ENCODE results near the gene THRSP.
A peak's percentile ranks its signal among the peaks of the same experiment; 100 is the strongest.
"Not testable (repeated sequence)": the region's sequence is repeated elsewhere in the genome, so short reads cannot be mapped to it uniquely, and the experiment has no call there.

The THRSP gene

GRCh38 chr11:78067704-78068103 lies 4.0 kb downstream of the THRSP start:
- no peak for DNase-seq

GRCh38 chr11:78069465-78069864 lies 5.8 kb downstream of the THRSP start:
- no peak for DNase-seq

- DNase-seq: no peak
These were observed 7.0 kb downstream of the THRSP start for GRCh38 chr11:78070621-78071020.

GRCh38 chr11:78071717-78072116 lies 8.1 kb downstream of the THRSP start:
- no peak for DNase-seq

- no peak for DNase-seq
These were observed 8.8 kb downstream of the THRSP start for GRCh38 chr11:78072455-78072854.

- DNase-seq: no peak
These were observed 11.1 kb downstream of the THRSP start for GRCh38 chr11:78074756-78075155.

GRCh38 chr11:78076733-78077403 lies 13.2 kb downstream of the THRSP start:
- no peak for DNase-seq

GRCh38 chr11:78077592-78077991 lies 13.9 kb downstream of the THRSP start:
- DNase-seq: not testable (repeated sequence)

- no peak for DNase-seq
These were observed 14.8 kb downstream of the THRSP start for GRCh38 chr11:78078218-78079167.

GRCh38 chr11:78079232-78080083 lies 15.8 kb downstream of the THRSP start, which contains the start of gene NDUFC2:
Gene NDUFC2 (minus strand): TSS chr11:78079862. CDS start chr11:78079744, 118 bp downstream.
- DNase-seq: peak; percentile 65 to 73

- DNase-seq: no peak
These were observed 16.6 kb downstream of the THRSP start for GRCh38 chr11:78080084-78080817.

- DNase-seq: no peak
These were observed 17.3 kb downstream of the THRSP start for GRCh38 chr11:78080818-78081495.

GRCh38 chr11:78081583-78081982 lies 17.9 kb downstream of the THRSP start:
- DNase-seq: no peak

GRCh38 chr11:78082146-78082545 lies 18.5 kb downstream of the THRSP start:
- DNase-seq: no peak

- DNase-seq: no peak
These were observed 19.4 kb downstream of the THRSP start for GRCh38 chr11:78083021-78083420.

- DNase-seq: not testable (repeated sequence)
These were observed 20.8 kb downstream of the THRSP start for GRCh38 chr11:78084506-78084905.

GRCh38 chr11:78085972-78086371 lies 22.3 kb downstream of the THRSP start:
- no peak for DNase-seq

GRCh38 chr11:78086521-78087074 lies 22.9 kb downstream of the THRSP start:
- DNase-seq: not testable (repeated sequence)

GRCh38 chr11:78094250-78094649 lies 30.6 kb downstream of the THRSP start:
- no peak for DNase-seq

- no peak for DNase-seq
These were observed 34.2 kb downstream of the THRSP start for GRCh38 chr11:78097666-78098385.

- no peak for DNase-seq
These were observed 36.0 kb downstream of the THRSP start for GRCh38 chr11:78099666-78100065.

All from CD4-positive, alpha-beta T cell treated with Interferon alpha-2 for 1 hour (primary cell).